Neural cell (in vitro differentiated cells): ENCODE data around the gene IL12RB2.
"Not testable (repeated sequence)": the region's sequence is repeated elsewhere in the genome, so short reads cannot be mapped to it uniquely, and the experiment has no call there.

Experiments
- EP300 ChIP-seq: fragments of 450-650 bp; conservative IDR thresholded peaks from 2 replicates; pipeline ENCODE4 v1.6.1; 2014; ENCODE audit warnings: antibody characterized with exemption, mild to moderate bottlenecking, moderate library complexity; ENCODE audit not compliant: poor library complexity, severe bottlenecking
- EZH2 ChIP-seq: fragments of 200-600, 300-800 bp; shearing (Covaris generic), sonication (generic); IDR thresholded peaks from 2 replicates; pipeline ENCODE4 v1.6.1; 2014; ENCODE audit warnings: antibody characterized with exemption, low read length, borderline replicate concordance, mild to moderate bottlenecking; ENCODE audit not compliant: insufficient read depth, poor library complexity, severe bottlenecking
- POLR2AphosphoS5 ChIP-seq: IDR thresholded peaks from 2 replicates; pipeline ENCODE4 v1.6.1; 2012
- RAD21 ChIP-seq: fragments of 450-650 bp; conservative IDR thresholded peaks from 2 replicates; pipeline ENCODE4 v1.6.1; 2014; ENCODE audit warnings: antibody characterized with exemption, mild to moderate bottlenecking, moderate library complexity
- SMC3 ChIP-seq: fragments of 450-650 bp; conservative IDR thresholded peaks from 2 replicates; pipeline ENCODE4 v1.6.1; 2014; ENCODE audit warnings: antibody characterized with exemption, mild to moderate bottlenecking, moderate library complexity; ENCODE audit not compliant: poor library complexity
- TAF1 ChIP-seq: IDR thresholded peaks from 2 replicates; pipeline ENCODE4 v1.6.1; 2012; ENCODE audit warnings: low read depth
- TF ChIP-seq, protein P1 (sequence below): fragments of 450-650 bp; IDR thresholded peaks from 2 replicates; pipeline ENCODE4 v1.5.1; 2014; ENCODE audit warnings: antibody characterized with exemption, mild to moderate bottlenecking, moderate library complexity; ENCODE audit not compliant: poor library complexity, severe bottlenecking

DNA sequence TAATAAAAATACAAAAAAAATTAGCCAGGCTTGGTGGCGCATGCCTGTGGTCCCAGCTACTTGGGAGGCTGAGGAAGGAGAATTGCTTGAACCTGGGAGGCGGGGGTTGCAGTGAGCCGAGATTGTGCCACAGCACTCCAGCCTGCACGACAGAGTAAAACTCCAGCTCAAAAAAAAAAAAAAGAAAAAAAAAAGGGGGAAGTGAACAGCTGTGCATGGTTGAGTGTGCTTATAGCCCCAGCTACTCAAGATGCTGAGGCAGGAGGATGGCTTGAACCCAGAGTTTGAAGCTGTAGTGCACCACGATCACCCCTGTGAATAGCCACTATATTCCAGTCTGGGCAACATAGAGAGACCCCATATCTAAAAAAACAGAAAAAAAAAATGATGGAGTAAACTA lies 138.3 kb downstream of the IL12RB2 start:
- TF ChIP-seq EP300, EZH2, SMC3, TAF1, RAD21, POLR2AphosphoS5: not testable (repeated sequence)
- TF ChIP-seq, protein P1, sequence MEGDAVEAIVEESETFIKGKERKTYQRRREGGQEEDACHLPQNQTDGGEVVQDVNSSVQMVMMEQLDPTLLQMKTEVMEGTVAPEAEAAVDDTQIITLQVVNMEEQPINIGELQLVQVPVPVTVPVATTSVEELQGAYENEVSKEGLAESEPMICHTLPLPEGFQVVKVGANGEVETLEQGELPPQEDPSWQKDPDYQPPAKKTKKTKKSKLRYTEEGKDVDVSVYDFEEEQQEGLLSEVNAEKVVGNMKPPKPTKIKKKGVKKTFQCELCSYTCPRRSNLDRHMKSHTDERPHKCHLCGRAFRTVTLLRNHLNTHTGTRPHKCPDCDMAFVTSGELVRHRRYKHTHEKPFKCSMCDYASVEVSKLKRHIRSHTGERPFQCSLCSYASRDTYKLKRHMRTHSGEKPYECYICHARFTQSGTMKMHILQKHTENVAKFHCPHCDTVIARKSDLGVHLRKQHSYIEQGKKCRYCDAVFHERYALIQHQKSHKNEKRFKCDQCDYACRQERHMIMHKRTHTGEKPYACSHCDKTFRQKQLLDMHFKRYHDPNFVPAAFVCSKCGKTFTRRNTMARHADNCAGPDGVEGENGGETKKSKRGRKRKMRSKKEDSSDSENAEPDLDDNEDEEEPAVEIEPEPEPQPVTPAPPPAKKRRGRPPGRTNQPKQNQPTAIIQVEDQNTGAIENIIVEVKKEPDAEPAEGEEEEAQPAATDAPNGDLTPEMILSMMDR: not testable (repeated sequence)
